Measurements from ENCODE around the gene GPRIN3.

Gene GPRIN3

DNA sequence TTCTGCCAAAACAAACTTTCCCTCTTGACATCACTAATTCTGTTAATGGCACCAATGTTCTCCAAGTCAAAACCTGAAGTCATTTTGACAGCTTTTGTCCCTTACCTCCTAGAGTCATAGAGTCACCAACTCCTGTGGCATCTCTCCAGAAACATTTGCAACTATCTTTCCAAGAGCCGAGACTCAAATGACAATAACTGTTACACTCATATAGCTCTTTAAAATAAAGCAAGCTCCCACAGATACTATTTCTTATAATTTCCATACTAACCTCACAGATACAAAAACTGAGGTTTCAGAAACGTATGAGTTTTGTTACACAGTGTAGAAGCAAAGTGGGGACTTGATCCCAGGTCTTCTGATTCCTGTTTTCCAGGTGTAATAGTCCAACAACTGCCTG is 18.3 kb downstream of the GPRIN3 start:
- DNase-seq, result no peak

DNA sequence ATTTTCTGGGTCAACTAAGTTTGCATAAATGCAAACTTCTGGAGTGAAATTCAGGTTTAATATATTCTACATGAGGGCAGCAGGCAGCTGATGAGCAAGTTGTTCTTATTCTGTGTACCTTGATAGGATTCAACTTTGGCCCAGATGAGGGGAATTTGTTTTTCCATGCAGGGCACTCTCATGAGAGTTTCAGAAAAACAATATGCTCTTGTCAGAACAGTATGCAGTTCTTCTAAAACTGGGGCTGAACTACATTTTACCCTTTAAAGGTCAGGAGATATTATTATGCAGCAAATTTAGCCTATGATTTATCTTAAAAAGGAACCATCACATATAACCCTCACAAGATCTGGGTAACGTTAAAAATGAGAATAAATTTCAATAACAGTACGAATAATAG is 19.2 kb downstream of the GPRIN3 start:
- DNase-seq, result no peak

DNA sequence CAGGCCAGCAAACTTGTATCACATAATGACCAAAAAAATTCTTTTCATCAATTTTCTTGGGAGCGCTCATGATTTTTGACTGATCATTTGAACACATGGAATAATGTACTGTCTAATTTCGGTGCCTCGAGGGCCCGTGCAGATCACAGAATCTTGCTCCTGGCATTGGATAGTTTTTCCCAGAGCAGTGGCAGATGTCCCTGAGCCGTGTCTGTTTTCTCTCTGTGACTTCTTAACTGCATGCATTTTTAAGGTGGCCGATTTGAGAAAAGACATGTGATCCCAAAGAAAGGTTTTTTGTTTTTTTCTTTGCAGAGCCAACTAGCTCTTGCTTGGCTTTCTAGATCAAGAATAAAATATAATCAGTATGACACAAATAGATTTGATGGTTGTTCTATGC is 19.7 kb downstream of the GPRIN3 start:
- no peak for DNase-seq

DNA sequence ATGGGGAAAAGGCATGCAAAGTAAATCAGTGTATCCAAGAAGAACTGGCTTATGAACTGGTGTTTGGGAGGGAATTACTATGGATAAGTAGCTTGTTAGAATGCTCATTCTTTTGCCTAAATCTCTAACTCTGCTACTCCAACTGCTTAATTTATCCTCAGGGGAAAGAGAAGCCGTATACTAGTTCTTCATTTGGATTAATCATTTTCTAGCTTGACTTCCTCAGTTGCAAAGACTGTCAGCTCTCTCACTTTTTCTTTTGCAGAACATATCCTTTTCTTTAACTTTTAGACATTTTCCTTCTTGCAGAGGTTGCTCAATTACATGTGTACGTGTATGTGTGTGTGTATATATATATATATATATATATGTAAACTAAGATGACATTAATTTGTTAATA is 21.9 kb downstream of the GPRIN3 start:
- DNase-seq, result no peak

DNA sequence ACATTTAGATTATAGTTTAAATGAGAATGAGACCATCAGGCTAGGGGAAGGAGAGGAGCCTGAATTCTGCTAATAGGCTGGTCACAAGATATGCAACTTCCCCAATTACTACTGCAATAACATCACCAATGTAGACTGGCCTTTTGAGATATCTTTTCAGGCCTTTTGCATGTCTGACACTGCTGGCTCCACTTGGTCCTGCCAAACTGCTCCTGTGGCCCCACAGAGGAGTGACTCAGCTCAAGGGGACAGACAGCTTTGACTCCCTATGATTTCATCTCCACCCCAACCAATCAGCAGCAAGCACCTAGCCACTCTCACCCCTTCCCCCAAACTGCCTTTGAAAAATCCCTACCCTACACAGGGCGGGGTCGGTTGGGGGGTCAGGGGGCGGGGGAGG is 22.8 kb downstream of the GPRIN3 start:
- DNase-seq, result peak; percentile 85

DNA sequence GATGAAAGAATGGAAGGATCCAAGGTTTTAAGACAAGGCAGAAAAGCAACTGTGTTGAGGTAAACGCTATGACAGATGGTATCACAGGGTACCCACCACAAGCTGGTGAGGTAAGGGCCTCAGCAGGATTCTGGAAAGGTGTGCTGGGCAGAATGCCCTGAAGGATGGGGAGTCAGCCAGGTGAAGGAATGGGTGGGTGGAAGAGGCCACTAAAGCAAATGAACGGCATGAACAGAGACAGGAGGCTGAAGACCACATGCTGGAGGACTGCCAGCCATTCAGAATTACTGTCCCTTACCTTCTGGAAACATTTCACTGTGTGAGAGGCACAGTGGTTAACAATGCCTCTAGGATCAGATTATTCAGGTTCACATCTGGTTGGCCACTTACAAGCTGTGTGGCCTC is 23.6 kb downstream of the GPRIN3 start:
- DNase-seq, result no peak

DNA sequence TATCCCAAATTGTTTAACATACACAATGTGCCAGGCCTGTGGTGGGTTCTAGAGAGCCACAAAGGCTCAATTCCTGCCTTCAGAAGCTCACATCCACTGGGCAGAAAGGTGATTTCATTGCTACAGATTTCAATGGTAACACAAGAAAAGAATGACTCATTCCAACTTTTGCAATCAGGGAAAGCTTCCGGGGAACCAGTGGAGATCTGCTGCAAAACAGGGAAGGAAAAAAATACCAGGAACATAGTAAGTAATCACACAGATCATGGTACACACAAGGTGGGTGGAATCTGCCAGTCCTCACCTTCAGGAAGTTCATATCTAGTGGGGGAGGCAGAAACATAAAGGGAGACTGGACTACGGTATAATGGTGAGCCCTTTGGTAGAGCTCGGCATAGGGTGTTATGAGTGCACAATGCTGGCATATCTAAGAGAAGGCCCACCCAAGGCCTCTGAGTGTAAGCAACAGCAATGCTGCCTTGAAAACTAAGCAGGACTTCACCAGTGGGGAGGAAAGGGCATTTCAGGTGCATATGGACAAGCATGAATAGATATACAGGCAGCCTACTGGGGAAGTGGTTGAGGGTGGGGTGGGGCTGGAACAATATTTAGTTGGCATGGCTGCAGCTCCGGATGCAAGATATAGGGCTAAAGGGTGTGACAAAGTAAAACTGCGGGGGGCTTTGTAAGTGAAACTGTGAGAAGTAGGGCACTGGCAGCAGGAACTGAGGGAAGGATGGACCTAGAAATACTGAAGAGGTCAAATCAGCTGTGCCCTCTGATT is 24.2 kb downstream of the GPRIN3 start:
- DNase-seq, result peak; percentile 29

DNA sequence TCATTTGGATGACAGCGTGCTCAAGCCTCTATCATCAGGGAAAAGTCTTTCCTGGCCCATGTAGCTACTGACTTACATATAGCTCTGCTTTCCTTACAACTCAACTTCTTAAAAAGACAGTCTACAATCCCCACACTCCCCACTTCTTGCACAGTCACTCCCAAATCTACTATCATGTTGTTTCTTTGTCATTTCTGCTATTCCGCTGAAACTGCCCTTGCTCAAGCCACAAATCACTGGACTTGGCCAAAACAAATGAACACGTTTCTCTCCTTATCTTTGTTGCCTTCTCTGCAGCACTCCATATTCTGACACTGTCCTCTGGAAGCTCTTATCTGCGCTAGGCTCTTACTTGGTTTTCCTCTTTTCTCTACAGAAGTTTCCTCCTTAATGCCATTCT is 28.2 kb downstream of the GPRIN3 start:
- DNase-seq, result peak; percentile 75

DNA sequence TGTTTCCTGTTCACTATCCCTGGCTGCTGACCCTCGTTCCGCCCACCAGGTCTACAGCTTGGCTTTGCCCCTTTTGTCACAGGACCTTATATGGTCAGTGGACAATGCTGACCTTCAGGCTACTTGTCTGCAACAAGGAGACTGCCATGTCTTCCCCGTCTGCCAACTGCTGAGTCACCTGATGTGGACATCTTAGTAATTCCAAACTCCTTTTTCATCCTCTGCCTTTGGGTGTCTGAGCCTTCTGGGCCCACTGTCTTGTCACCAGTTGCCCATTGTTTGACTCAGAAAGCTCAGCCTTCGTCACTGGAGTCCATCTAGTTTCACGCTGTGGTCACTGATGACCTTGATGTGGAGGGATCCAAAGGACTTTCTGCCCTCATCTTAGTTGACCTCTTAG is 30.2 kb downstream of the GPRIN3 start:
- DNase-seq, result no peak

DNA sequence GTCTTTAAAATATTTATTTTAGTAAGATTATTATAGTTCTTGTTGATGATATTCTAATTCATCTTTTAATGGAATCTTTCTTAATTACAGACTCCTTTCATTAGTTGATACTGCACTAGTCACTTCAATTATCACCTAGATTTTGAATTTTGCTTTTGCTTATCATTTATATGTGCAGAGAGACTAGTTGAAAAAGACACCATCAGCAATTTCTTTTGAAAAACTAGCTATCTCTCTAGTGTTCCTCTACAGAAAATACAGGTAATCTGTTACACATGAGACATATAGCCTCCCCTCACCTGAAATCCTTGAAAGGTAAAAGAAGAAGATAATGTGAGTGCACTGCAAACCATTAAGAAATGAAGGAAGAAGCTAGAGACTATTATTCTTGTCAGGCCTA is 31.3 kb downstream of the GPRIN3 start:
- DNase-seq, result no peak

DNA sequence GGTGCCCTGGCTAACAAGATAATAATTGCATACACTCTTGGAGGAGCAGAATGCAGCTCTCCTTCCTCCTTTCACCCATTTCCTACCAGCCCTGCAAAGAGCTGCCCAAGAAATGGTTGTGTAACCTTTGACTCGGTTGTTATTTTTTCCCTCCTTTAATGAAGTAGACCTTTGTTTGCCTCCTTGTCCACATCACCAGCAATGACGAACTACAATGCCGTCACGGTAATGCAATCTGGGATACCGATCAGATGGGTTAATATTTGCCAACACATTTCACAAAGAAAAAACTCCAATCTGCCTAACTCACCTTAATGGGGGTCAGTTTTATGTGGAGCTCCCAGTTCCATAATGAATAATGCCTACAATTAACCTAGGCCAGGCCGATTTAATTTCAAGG is 32.0 kb downstream of the GPRIN3 start:
- DNase-seq, result no peak

DNA sequence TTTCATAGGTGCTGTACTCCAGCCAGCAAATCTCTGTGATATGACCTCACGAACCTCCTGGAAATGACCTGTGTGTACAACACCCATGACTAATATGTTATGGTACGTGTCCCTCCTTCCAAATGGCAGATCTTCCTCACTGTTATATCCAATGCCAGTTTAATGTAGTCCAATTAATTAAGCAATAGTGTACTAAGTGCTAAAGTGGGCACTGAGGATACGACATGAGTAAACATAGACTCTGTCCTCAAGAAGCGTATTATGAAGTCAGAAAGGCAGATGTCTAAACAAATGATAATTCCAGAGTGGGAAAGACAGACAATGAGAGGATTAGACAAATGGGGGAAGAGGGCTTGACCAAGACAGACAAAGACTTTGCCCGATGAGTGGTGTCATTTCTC is 33.9 kb downstream of the GPRIN3 start:
- DNase-seq, result no peak

DNA sequence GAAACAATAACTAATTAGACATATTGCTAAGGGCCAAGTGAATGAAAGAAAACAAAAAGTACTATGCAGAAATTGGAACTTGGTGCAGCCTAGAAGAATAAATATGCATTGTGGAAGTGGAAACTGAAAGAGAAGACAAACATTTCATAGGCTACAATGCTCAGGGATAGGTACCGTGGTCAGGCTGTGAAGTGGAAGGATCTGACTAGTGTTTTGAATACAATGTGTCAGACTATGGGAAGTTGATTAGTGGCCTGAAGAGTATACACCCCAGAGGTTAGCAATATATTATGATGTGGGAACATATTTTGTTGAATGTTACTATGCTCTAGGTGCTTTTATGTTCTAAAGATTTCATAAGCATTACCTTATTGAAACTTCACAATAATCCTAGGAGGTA is 36.8 kb downstream of the GPRIN3 start:
- DNase-seq, result no peak

DNA sequence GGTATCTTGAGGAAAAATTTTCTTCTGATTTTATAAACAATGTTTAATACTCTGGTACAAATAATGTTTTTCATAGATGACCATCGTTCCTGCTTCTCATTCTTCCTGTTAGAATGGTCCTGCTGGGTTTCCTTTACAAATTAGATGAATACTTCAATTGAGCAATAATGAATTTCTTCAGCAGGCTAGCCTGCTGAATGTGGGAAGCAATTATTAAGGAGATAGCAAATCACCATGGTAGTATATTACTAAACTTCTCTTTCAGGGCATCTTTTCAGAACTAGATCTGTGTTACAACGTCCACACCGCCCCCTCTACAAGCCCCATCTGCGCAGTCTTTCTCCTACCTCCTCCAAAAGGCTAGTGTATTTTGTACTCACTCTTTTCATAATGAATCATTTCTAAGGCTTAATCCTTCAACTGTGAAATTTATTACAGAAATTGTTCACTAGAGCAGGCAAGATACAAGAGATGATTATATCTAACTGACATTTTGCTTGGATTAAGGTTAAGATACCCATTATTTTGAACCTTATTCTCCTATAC is 38.4 kb downstream of the GPRIN3 start:
- no peak for DNase-seq

DNA sequence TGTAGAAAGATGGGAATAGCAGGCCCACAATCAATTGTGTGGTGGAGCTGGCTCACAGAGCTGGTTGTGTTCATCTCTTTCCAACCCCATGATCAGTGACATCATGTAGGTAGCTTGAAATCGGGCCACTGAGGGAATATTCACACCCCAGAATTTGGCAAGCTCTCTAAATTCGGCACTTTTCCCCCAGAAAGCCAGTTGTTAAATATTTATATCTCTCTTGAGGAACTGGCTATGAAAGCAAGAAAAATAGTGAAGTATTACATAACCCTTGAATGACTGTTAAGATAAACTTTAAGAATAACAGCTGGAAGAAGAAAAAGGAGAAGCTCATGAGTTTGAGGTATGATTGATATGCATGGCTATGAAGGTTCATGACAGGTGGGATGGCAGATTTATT is 38.9 kb downstream of the GPRIN3 start:
- DNase-seq, result peak; percentile 57

DNA sequence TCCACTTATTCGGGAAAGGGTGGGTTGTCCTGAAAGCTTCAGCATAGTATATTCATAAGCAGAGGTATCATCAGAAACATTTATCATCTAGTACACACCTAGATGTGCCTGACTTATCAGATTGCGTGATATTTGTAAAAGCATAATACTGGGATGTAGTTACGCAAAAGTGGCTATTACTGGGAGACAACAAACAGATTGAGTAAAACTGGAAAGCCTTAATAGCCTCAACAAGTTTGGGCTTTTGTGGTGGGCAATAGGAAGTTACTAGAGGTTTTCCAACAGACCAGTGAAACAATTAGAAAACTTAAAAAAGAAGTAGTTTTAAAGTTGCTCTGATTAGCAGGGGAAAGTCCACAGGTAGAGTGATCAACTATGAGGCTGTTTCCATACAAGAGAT is 39.8 kb downstream of the GPRIN3 start:
- no peak for DNase-seq

DNA sequence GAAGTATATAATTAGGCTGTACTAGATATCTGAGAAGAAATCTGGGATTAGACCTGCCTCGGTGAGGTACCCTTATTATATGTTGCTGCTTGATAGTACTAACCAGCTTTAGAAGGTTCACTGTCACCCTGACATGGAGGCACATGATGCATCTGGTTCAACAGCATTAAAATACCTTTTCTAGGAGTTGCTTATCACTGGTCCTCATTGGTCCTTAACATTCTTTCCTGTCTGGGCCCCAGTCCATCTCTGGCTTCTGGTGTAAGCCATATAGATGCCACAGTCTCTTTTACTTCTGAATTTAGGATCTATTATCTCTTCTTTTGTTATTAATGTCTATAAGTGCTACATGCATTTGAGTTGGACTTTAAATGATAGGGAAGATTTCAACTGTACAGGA is 40.2 kb downstream of the GPRIN3 start:
- no peak for DNase-seq

DNA sequence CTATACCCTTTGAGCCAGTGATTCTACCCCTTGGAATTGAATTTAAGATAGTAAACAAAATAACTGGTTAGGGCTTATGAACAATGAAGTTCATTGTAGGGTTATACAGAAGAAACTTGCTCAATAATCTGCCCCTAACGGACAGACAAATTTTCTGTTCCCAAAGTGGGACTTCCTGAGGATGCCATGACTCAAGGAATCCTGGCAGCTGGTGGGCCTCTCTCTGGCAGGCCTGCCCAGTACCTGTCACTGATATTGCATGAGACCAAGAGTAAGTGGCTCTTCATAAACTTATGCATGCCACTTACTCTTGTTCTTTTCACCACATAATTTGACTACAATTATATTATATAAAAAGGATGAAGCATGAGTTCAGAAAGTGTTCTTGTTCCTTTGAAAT is 41.5 kb downstream of the GPRIN3 start:
- DNase-seq, result no peak

DNA sequence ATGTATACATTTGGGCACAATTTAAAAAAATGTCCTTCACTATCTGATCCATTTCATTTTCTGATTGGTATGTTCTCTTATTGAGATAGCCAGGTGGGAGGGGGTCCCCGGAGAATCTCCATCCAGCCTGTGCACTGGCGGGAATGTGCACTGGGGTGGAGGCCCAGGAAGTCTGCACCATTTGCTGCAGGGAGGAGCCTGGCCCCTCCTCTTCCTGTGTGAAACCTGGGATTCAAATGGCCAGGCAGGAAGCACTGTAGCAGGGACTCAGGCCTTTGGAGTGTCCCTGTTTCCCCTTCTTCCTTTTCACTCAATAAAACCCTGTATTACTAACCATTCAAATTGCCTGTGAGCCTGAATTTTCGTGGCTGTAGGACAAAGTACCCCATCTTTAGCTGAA is 44.3 kb downstream of the GPRIN3 start:
- DNase-seq, result no peak

DNA sequence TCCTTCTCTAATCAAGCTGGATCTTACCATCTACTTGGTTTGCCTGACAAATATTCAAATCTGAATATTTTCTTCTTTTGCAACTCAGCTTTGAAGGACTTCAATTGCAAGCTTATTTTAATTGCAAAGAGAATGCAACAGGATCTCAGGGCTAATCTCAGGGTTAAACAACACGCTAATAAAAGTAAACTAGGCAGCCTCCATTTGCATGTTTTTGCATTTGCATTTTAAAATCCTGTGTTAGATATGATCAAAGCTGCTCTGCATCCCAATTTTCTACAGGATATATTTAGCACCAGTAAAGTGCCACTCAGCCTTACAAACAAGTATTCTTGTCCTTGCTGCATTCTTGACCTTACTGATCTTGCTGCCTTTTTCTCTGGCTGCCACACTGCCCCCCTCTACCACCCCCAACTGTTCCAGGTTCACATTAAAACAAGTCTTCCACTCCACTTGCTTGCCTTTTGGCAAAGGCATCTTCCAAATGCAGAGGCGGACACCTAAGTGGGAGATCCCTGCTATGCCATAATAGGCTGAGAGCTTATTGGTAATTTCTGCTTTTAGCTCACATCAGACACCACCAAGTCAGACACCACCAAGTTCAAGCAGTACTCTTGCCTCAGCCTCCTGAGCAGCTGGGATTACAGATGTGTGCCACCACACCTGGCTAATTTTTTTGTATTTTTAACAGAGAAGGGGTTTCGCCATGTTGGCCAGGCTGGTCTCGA is 48.1 kb downstream of the GPRIN3 start:
- DNase-seq, result no peak

DNA sequence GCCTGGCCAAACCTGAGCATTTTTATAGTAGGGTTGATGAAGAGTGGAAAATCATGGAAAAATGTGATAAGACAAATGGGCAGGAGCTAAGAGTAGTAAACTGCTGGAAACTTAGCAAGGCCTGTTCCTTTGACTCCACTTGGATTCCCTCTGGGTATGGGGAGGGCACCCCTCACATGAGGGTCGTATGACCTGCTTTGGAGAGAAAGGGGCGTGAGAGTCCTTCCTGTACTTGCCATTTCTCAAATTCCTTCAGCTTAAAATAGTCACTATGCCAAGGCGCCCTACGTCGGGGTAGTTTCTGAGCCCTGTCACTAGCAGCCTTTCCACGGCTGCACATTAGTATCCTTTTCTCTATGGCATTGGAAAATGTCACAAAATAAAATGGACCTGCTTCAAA is 49.1 kb downstream of the GPRIN3 start:
- DNase-seq, result no peak

DNA sequence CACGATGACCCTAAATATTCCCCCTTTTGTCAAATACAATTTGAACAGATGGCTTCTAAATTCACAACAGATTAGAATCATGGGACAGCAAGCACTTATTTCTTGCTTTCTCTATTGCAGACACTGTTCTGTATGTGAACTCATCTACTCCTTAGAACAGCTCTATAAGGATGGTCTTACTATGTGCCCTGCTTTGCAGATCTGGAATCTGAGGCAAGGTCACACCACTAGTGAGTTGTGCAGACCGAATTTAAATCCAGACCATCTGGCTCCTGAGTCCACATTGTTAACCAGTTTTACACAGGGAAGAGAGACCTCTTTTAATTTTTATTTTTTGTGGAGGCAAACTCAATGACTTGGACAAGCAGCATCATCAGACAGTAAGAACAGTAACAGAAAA is 50.2 kb downstream of the GPRIN3 start:
- no peak for DNase-seq

DNA sequence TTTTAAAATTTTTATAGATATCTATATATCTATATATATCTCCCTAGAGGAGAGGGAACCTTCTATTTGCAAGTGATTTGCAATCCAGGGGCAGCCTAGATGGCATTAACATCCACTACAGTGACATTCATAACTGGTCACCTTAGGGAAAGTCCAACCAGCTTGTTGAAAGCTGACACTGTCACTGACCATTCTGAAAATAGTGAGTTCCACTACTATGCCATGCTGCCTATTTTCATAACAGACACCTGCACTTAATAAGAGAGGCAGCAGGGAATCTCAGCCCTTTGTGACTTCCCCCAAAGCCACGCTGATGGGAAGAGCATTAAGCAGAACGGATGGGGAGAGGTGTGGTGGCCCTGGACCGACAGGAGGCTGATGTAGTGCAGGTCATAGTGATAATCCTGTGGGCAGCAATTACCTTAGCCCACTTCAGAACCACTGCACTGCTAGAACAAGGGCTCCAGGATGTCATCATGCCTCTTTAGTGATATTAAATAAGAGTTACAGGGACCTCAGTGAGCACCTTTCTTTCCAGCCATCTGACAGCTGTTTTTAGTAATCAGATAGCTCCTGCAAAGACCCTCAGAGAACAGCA is 51.3 kb downstream of the GPRIN3 start:
- DNase-seq, result no peak

DNA sequence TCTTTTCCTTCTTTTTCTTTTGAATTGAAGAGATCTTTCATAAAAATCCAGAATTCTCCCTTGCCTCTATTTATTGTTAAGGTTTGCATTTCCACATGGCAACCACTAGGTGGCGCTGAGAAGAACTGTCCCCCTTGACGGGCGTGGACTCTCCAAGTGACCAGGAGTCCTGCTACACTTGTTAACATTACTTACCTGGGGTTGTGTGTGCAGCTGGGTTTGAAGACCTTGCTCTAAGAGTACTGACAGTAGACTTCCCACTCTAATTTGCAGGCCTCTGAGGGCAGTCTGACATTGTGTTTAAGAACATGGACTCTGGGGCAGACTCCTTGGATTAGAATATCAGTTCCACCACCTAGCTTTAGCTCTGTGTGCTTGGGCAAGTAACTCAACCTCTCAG is 52.8 kb downstream of the GPRIN3 start:
- peak; percentile 57 for DNase-seq
